GM21528 (cell line): ENCODE results near the gene PPCS.
"Not testable (repeated sequence)": the region's sequence is repeated elsewhere in the genome, so short reads cannot be mapped to it uniquely, and the experiment has no call there.

ENCODE experiments used
- ATAC-seq: cut with Tn5 transposase; IDR thresholded peaks from one replicate; pipeline ENCODE4 v1.9.1; 2021; ENCODE audit warnings: mild to moderate bottlenecking, moderate library complexity; ENCODE audit not compliant: unreplicated experiment, low FRiP score

Gene PPCS

DNA sequence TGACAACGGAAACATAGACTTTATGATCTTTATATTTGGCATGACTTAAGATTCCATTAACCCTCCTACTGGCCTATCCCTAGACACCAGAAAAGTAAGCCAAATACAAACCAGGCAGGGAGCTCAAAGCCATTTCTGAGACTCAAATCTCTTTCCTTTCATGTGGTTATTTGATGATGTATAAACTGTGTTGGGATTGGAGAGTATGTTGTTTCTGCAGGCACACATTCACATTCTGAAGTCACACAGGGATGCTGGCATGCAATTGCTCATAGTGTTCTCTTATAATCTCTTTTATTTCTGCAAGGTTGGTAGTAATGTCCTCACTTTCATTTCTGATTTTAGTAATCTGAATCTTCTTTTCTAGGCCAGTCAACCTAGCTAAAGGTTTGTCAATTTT lies 6.3 kb upstream of the PPCS start:
- no peak for ATAC-seq

DNA sequence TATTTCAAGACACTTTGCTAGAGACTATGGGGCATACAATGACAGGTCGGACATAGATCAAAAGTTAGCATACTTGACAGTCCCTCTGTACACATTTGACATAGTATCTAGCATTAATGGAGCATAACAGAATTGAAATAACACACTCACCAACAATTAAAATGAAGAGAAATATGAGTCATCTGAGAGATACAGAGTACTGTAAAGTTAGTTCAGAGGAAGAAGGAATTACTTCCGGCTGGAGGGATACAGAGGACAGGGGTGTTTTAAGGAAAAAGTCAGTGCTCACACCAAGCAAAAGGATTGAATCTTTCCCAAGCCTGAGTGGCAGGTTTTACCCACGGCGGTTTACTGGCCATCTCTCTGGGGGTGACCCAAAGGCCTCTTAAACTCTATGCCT lies 3.0 kb upstream of the PPCS start:
- no peak for ATAC-seq

DNA sequence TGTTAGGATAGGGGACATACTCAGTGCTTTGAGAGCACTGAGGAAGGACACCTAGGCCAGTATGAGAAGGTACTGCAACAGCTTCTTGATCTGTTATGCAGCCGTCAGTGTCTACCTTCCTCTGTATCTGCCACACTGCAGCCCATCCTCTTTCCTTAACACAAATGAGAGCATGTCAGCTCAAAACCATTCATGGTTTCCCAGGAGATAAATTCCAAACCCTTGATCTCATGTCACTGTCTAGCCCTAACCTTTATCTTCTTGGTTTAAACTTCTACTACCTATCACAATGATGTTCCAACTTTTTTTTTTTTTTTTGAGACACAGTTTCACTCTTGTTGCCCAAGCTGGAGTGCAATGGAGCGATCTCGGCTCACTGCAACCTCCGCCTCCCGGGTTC lies 1.9 kb upstream of the PPCS start:
- no peak for ATAC-seq

DNA sequence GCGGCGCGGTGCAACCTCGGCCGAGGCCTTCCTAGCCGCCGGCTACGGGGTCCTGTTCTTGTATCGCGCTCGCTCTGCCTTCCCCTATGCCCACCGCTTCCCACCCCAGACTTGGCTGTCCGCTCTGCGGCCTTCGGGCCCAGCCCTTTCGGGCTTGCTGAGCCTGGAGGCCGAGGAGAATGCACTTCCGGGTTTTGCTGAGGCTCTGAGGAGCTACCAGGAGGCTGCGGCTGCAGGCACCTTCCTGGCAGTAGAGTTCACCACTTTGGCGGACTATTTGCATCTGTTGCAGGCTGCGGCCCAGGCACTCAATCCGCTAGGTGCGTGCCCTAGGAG lies 379 bp downstream of the PPCS start:
- peak; percentile 61 for ATAC-seq

DNA sequence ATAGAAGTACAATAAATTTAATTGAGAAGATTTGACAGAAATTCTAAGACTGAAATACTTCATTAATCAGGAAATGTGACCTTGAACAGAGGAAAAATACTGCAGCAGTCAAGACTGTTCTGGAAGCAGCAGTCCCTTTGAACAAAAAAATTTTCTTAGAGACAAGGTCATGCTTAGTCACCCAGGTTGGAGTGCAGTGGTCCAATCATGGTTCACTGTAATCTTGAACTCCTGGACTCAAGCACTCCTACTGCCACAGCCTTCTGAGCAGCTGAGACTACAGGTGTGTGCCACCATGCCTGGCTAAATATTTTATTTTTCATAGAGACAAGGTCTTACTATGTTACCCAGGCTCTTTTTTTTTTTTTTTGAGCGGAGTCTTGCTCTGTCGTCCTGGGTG lies 4.9 kb downstream of the PPCS start:
- no peak for ATAC-seq

DNA sequence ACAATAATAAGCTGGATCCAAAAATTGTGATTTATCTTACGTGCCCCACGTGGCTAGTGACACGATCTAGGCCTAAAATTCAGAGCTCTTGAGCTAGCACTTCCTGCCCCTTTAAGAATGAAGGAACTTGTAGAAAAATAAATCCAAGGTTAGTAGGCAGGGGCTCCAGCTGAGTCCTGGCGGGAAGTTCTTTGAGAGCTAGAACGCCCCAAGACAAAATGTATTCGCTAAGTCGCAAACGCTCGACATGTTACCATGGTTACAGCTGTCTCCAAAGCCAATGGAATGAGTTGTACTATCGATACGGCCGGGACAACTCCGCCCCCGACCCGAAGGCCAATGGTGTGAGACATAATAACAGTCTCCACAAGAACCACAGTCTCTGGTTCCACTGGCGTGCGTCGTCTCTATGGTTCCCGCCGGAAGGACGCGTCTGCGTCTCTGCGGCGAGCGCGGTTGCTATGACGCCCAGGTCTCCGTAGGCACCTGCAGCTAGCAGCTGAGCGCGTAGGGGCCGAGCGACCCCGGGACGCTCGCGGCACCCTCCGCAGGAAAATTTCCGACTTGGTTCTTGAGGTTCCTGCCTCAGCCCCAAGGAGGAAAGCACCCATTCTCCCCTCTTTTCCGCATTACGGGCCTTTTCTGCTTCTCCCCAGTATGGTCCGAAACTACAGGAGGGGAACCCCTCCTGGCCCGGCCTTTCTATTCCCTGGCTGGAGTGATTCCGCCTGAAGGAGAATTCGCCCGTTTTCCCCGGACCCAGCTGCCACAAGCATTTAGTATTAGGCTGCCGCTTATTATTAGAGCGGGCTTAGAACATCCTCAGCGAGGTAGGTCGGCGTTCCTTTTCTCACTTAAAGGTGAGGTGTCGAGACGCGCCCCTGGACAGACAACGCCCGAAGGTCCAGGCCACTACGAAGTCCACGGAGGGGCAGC lies 6.8 kb downstream of the PPCS start, which contains the start of gene CCDC30:
Gene CCDC30, plus strand, starts transcription at position 459 of the 936 bp plus-strand sequence. CDS start 17,266 bp downstream, outside the sequence.
- peak; percentile 97 for ATAC-seq

DNA sequence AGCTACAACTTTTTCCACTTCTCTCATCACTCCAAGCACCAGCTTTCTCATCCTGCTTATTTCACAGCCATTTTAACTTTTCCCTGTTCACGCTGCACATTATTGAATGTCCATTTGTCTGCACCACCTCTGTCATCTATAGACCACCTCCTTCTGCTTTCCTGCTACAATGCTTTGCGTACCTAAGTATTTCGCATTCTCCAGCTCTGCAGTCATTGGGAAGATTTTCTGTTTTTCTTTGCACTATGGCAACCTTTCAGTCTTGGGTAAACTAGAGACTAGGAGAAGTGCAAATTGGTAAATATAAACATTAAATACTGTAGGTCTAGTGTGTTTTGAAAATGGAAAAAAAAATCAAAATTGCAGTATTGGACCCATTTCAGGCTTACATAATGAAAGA lies 7.6 kb downstream of the PPCS start:
- no peak for ATAC-seq

DNA sequence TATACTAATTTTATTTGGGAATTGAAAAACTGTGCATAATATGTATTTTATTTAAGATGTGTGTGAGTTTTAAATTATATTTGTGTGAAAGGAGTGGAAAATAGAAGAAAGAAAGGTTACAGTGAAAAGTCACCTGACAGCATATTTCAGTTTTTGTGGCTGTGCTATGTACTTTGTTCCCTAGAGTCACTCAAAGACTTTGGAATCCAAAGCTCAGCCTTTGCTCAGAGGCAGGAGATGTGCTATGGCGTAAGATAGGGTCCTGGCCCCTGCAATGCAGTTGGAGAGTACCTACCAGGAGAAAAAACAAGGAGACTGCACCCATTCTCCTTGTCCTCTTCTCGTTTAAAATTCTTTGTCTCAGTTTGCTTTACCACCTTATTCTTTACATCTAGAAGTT lies 9.7 kb downstream of the PPCS start:
- ATAC-seq = no peak

DNA sequence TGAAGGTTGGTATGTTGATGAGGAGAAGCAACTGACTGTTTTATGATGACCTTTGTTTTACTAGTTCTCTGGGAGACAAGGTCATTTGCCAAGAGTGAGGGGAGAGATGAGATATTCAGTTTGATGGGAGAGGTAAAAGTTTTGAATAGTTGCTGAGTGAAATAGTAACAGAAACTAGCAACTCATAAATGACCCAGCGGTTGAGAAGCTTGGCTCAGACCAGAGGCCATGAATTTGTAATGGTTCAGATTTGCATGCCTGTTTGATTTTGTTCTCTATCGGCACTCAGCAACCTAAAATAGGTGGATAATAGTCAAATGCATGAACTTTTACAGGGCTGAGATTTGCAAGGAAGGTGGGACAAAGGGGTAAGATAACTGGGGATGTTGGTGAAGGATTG lies 13.4 kb downstream of the PPCS start:
- ATAC-seq = no peak

DNA sequence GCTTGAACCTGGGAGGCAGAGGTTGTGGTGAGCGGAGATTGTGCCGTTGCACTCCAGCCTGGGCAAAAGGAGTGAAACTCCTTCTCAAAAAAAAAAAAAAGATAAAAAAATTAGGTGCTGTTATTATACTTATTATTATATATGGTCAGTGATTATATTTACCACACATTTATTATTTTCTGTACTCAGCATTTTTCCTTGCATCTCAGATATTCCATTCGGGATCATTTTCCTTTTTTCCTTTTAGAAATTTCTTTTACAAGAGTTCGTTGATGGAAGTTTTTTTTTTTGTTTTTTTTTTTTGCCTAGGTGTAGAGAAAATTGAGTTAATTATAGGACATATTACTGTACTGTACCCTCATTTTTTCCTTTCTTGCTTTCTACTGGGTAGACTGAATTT lies 20.3 kb downstream of the PPCS start:
- ATAC-seq = no peak

DNA sequence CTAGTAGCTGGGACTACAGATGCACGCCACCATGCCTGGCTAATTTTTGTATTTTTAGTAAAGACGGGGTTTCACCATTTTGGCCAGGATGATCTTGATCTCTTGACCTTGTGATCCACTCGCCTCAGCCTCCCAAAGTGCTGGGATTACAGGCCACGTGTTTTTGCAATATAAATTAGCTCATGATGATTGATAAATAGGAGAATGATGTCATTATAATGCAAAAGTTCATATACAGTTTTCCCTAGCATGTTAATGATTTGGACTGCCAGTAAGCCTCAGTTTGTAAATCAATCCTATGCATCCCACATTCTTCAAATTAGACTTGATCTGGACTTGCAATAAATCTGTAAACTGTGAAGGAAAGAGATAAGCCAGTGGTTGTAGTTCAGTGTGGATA lies 21.0 kb downstream of the PPCS start:
- ATAC-seq = not testable (repeated sequence)

DNA sequence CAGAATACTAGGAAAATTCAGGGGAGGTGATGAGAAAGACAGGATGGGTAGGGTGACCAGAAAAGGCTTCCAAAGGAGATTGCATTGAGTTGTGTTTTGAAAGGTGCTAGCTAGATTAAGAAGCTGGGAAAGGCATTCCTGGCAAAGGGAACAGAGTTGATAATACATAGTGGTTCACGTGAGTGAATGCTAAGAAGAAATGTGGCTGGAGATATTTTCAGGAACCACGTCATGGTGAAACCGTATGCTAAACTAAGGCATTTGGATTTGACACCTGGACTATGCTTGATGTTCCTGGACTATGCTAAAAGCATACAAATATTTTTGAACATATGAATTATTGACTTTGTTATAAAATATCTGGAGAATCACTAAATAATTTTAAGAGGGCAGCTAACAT lies 21.4 kb downstream of the PPCS start:
- ATAC-seq = no peak

DNA sequence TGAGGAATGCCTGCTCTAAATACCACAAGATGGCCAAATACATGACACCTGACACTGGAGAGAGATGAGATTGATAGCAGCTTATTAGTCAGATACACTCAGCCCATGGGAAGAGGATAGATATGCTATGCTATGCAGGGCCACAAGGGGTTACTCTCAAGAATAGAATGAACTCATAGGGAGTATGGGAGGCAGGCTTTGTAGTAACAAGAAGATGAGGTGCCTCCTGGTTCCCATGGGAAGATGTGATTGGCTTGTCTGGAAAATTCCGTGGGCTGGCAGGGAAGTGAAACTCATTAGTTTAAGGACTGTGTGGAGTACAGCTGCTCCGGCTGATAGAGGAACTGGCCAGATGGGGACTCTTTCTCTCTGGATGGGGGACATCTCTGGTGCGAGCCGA lies 23.3 kb downstream of the PPCS start:
- ATAC-seq = no peak

DNA sequence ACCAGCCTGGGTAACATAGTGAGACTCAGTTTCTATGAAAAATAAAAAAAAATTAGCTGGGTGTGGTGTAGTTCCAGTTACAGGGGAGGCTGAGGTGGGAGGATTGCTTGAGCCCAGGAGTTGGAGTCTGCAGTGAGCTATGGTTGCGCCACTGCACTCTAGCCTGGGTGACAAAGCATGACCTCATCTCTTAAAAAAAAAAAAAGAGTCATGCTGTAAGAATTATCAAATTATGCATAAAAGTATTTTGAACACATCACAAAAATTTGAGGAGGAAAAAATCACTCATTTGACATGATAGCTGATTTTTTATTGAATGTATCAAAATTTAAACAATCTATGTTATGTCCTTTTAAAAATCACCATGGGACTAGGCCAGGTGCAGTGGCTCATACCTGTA lies 24.6 kb downstream of the PPCS start:
- no peak for ATAC-seq

DNA sequence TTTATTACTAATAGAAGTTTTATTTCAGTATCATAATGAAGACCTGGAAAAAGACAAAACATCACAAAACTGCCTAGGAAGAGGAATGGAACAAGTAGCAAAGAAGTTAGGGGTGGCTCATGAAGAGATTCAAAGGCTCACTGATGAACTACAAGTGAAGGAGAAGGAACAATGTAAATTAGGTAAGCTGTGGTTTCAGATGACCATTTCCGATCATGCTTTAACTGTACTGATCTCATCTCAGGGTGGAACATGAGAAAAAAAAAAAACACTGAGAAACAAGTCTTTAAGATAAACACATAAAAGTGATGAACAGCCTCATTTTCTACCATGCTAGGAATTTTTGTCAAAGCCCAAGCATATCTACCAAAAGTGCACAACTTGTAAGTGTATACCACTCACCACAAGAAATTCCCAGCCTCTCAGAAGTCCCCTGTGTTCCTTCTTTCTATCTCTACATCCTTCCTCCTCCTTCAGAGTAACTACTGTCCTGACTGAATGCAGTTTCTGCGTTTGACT lies 26.4 kb downstream of the PPCS start:
- ATAC-seq = no peak

DNA sequence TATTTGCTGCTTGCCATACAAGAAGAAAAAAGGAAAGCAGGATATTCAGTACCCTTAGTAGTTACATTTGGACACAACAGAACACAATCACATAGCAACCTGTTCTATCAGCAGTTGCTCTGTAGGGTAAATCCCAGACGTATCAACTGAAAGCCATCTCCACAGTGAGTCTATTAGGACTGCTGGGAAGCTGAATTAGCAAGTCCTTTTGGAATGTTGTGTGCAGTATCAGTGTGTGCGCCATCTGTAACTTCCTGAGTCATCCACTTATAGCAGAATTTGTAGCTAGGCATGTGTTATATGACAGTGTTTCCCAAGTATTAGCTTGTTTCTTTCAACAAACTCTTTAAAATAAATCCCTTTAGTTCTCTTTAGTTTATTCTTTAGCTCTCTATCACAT lies 28.0 kb downstream of the PPCS start:
- ATAC-seq = no peak

DNA sequence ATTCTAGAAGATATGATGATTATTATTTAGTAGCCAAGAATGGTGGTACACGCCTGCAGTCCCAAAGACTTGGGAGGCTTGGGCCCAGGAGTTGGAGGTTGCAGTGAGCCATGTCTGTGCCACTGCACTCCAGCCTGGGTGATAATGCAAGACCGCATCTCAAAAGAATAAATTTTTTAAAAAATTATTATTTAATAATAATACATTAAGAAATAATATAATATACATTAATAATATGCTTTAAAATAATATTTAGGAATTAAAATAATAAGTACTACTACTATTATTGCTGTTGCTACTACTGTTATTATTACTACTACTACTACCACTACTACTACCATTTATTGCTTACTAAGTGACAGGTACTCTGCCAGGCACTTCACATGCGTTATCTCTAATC lies 33.9 kb downstream of the PPCS start:
- ATAC-seq = no peak

DNA sequence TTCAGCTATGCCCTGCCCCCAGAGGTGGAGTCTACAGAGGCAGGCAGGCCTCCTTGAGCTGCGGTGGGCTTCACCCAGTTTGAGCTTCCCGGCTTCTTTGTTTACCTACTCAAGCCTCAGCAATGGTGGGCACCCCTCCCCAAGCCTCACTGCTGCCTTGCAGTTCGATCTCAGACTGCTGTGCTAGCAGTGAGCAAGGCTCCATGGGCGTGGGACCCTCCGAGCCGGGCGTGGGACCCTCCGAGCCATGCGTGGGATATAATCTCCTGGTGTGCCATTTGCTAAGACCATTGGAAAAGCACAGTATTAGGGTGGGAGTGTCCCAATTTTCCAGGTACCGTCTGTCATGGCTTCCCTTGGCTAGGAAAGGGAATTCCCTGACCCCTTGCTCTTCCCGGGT lies 45.7 kb downstream of the PPCS start:
- not testable (repeated sequence) for ATAC-seq

DNA sequence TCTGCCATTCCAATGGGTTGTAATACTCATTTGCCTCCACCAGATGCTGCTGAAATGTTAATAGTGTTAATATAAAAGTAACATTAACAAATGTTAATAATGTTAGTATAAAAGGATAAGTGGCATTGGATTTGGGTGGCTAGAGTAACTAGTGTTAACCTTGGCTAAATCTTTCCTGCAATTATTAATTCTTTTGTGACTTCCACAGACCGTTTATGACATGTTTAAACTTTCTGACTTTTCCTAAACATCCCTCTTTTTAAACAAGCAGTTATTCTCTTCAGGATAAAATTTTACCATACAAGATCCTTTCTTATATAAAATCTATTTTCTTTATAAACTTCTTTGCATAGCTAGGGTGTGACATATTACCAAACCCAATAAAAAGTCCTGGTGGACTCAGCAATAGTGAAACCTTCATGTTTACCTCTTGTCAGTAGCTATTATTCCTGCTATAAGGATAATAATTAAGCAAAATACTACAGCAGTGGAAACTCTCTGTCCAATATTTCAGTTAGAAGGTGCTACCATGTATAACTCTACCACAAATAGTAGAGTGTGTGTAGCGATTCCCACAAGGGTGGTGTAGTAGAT lies 48.3 kb downstream of the PPCS start:
- no peak for ATAC-seq

DNA sequence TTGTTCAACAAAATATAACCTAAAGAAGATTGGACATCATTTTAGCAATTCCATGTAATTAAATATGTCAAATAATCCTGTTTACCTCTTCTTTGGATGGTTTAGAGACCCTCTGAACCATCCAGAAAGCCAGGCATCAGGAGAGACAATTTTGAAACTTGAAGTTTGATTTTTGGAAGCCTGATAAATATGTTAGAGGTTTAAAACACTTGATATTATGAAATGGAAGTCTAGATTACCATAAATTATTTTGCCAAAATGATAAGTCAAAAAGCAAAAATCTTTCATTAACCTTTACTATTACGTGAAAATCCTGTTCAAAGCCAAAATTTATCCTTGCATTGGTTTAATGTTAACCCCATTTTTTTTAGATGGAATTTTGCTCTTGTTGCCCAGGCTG lies 50.2 kb downstream of the PPCS start:
- ATAC-seq = no peak
